GM12878 (cell line): ENCODE results near the gene FOXR2.

Source experiments
- BHLHE40 ChIP-seq, 2 experiments: fragments of 450-650 bp in 1 of 2; IDR thresholded peaks; 2 replicates each; pipeline ENCODE4 v1.6.1; 2011 to 2017; ENCODE audit warnings: low read depth in 2 of 2, borderline replicate concordance in 1 of 2, improper control_type of control experiment in 1 of 2, low read length in 1 of 2, mild to moderate bottlenecking in 1 of 2
- EP300 ChIP-seq, 2 experiments: fragments of 150-350 bp in 1 of 2; IDR thresholded peaks; 2 replicates each; pipeline ENCODE4 v1.6.1; 2011 to 2012; ENCODE audit warnings: low read depth in 2 of 2, low read length in 2 of 2, borderline replicate concordance in 1 of 2, improper control_type of control experiment in 1 of 2, inconsistent platforms in 1 of 2; ENCODE audit not compliant: control insufficient read depth in 1 of 2
- EZH2 ChIP-seq: IDR thresholded peaks from 2 replicates; pipeline ENCODE4 v1.6.1; 2012; ENCODE audit warnings: low read depth, mild to moderate bottlenecking, control low read depth, inconsistent platforms, low read length, borderline replicate concordance; ENCODE audit not compliant: control insufficient read depth
- KDM1A ChIP-seq: fragments of 200-600 bp; sonication (generic); IDR thresholded peaks from 2 replicates; pipeline ENCODE4 v1.6.1; 2016; ENCODE audit warnings: borderline replicate concordance
- LARP7 ChIP-seq: fragments of 450-650 bp; IDR thresholded peaks from 2 replicates; pipeline ENCODE4 v1.6.1; 2017; ENCODE audit warnings: mild to moderate bottlenecking
- RAD21 ChIP-seq: IDR thresholded peaks from 2 replicates; pipeline ENCODE4 v1.6.1; 2011; ENCODE audit warnings: mild to moderate bottlenecking, low read depth, low read length, moderate library complexity; ENCODE audit not compliant: insufficient read depth
- RCOR1 ChIP-seq: conservative IDR thresholded peaks from 2 replicates; pipeline ENCODE4 v1.6.1; 2012; ENCODE audit warnings: low read depth, low read length, improper control_type of control experiment
- ZNF274 ChIP-seq: IDR thresholded peaks from one replicate; pipeline ENCODE4 v1.8.0; 2011; ENCODE audit not compliant: insufficient read length, insufficient read depth
- TF ChIP-seq, protein P1 (sequence below), 3 experiments: IDR thresholded peaks in 2 of 3; conservative IDR thresholded peaks in 1 of 3; 2 replicates each; pipeline ENCODE4 v1.5.1; 2011; ENCODE audit warnings: low read depth in 3 of 3, low read length in 3 of 3, mild to moderate bottlenecking in 3 of 3, control low read depth in 2 of 3, moderate library complexity in 2 of 3, inconsistent platforms in 1 of 3, mixed read lengths in 1 of 3; ENCODE audit not compliant: control insufficient read depth in 2 of 3, insufficient read depth in 1 of 3; ENCODE audit errors: extremely low read depth in 1 of 3

DNA sequence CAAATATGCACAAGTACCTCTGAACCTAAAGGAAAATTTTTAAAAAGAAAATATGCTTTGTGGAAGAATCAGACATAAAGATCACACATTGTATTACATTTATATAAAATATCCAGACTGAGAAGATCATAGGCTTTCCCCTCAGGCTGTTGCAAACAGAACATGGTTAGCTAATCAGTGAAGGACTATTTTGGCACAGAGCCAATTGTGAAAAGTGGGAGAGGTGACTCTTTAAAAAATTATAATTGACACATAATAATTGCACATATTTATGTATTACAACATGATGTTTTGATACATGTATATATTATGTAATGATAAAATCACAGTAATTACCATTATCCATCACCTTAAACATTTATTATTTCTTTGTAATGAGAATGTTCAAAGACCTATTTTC is 44.1 kb upstream of the FOXR2 start:
- TF ChIP-seq KDM1A: no peak
- no peak for TF ChIP-seq RCOR1
- TF ChIP-seq, protein P1, sequence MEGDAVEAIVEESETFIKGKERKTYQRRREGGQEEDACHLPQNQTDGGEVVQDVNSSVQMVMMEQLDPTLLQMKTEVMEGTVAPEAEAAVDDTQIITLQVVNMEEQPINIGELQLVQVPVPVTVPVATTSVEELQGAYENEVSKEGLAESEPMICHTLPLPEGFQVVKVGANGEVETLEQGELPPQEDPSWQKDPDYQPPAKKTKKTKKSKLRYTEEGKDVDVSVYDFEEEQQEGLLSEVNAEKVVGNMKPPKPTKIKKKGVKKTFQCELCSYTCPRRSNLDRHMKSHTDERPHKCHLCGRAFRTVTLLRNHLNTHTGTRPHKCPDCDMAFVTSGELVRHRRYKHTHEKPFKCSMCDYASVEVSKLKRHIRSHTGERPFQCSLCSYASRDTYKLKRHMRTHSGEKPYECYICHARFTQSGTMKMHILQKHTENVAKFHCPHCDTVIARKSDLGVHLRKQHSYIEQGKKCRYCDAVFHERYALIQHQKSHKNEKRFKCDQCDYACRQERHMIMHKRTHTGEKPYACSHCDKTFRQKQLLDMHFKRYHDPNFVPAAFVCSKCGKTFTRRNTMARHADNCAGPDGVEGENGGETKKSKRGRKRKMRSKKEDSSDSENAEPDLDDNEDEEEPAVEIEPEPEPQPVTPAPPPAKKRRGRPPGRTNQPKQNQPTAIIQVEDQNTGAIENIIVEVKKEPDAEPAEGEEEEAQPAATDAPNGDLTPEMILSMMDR (IDR thresholded peaks at IDR 0.05 in 2 of 3, conservative IDR thresholded peaks at IDR 0.05 in 1 of 3; ENCODE audit: control insufficient read depth in 2 of 3, extremely low read depth in 1 of 3, insufficient read depth in 1 of 3, low read depth in 3 of 3, low read length in 3 of 3): no peak
- no peak for TF ChIP-seq EP300 (IDR thresholded peaks at IDR 0.05; ENCODE audit: borderline replicate concordance in 1 of 2, control insufficient read depth in 1 of 2, low read depth in 2 of 2, low read length in 2 of 2)
- no peak for TF ChIP-seq EZH2
- no peak for TF ChIP-seq RAD21
- TF ChIP-seq LARP7: no peak
- no peak for TF ChIP-seq BHLHE40 (IDR thresholded peaks at IDR 0.05; ENCODE audit: borderline replicate concordance in 1 of 2, low read depth in 2 of 2, low read length in 1 of 2)
- TF ChIP-seq ZNF274: no peak
